NK-92 (cell line): ENCODE data around the gene MAN1C1.

ENCODE experiments used
- DNase-seq: peaks from one replicate; lab custom pipeline; 2025; ENCODE audit not compliant: unreplicated experiment; lab: John Stamatoyannopoulos, UW

Gene MAN1C1

GRCh38 chr1:25774206-25774803 lies 157.7 kb downstream of the MAN1C1 start:
- DNase-seq = no peak

GRCh38 chr1:25774921-25775771 lies 158.6 kb downstream of the MAN1C1 start:
- DNase-seq = no peak

GRCh38 chr1:25779388-25779787 lies 162.8 kb downstream of the MAN1C1 start:
- DNase-seq = no peak

- DNase-seq = no peak
These were observed 163.3 kb downstream of the MAN1C1 start for GRCh38 chr1:25779894-25780293.

- DNase-seq = no peak
These were observed 163.9 kb downstream of the MAN1C1 start for GRCh38 chr1:25780318-25781129.

- no peak for DNase-seq
These were observed 164.5 kb downstream of the MAN1C1 start for GRCh38 chr1:25781130-25781433.

- no peak for DNase-seq
These were observed 166.1 kb downstream of the MAN1C1 start for GRCh38 chr1:25782608-25783201.

- no peak for DNase-seq
These were observed 168.0 kb downstream of the MAN1C1 start for GRCh38 chr1:25784575-25785051.

- DNase-seq = no peak
These were observed 168.9 kb downstream of the MAN1C1 start for GRCh38 chr1:25785333-25786067.

GRCh38 chr1:25786887-25787759 lies 170.5 kb downstream of the MAN1C1 start:
- DNase-seq = no peak

- DNase-seq = no peak
These were observed 171.2 kb downstream of the MAN1C1 start for GRCh38 chr1:25787760-25788166.

- DNase-seq = no peak
These were observed 173.9 kb downstream of the MAN1C1 start for GRCh38 chr1:25790472-25790871.

GRCh38 chr1:25792115-25792514 lies 175.5 kb downstream of the MAN1C1 start:
- DNase-seq = no peak

GRCh38 chr1:25793585-25794170 lies 177.1 kb downstream of the MAN1C1 start:
- no peak for DNase-seq

GRCh38 chr1:25794325-25794724 lies 177.7 kb downstream of the MAN1C1 start:
- DNase-seq = no peak

GRCh38 chr1:25795211-25795610 lies 178.6 kb downstream of the MAN1C1 start:
- no peak for DNase-seq

GRCh38 chr1:25795946-25796810 lies 179.6 kb downstream of the MAN1C1 start:
- no peak for DNase-seq

GRCh38 chr1:25796811-25797458 lies 180.3 kb downstream of the MAN1C1 start:
- no peak for DNase-seq
